ENCODE measurements around the gene SLCO2B1.

Gene SLCO2B1

GRCh38 chr11:75165721-75166120, 14.8 kb downstream of the SLCO2B1 start:
- TF ChIP-seq, protein P1, sequence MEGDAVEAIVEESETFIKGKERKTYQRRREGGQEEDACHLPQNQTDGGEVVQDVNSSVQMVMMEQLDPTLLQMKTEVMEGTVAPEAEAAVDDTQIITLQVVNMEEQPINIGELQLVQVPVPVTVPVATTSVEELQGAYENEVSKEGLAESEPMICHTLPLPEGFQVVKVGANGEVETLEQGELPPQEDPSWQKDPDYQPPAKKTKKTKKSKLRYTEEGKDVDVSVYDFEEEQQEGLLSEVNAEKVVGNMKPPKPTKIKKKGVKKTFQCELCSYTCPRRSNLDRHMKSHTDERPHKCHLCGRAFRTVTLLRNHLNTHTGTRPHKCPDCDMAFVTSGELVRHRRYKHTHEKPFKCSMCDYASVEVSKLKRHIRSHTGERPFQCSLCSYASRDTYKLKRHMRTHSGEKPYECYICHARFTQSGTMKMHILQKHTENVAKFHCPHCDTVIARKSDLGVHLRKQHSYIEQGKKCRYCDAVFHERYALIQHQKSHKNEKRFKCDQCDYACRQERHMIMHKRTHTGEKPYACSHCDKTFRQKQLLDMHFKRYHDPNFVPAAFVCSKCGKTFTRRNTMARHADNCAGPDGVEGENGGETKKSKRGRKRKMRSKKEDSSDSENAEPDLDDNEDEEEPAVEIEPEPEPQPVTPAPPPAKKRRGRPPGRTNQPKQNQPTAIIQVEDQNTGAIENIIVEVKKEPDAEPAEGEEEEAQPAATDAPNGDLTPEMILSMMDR (conservative IDR thresholded peaks at IDR 0.05): no peak

DNA sequence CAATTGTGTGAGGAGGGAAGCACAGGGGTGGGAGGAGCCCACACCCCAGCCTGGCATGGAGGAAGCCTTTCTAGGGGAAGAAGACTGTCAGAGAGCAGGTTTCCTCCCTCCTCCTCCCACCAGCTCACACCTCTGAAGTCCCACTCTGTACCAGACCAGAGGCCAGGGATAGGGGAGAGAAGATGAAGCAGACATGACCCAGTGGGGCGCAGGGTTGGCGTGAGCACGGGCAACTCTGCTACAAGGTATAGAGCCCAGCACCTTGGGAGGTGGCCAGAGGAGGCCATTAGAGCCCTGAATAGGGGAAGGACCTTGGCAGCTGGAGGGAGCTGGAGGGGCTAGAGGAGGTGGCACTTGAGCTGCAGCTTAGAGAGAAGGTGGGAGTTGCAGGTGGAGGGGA, 15.9 kb downstream of the SLCO2B1 start:
- no peak overlapping the region for H3K27ac ChIP-seq
- TF ChIP-seq, protein P1 (conservative IDR thresholded peaks at IDR 0.05): no peak

More at GRCh38 chr11:75165721-75166120, 14.8 kb downstream of the SLCO2B1 start:
- no peak overlapping the region for H3K27ac ChIP-seq

DNA sequence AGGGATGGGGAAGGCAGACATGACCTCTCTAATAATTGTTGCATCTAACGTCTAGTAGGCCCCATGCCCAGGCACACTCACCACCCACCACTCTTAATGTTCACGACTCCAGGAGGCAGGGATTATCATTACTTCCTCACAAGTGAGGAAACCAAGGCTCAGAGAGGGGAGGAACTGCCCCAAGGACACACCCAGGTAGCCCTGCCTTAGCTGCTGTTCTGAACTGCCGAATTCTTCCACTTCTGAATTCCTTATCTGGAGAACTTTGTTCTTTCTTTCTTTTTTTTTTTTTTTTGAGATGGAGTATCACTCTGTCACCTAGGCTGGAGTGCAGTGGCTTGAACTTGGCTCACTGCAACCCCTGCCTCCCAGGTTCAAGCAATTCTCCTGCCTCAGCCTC, 16.7 kb downstream of the SLCO2B1 start:
- H3K27ac ChIP-seq: no peak overlapping the region
- TF ChIP-seq, protein P1 (conservative IDR thresholded peaks at IDR 0.05): no peak

DNA sequence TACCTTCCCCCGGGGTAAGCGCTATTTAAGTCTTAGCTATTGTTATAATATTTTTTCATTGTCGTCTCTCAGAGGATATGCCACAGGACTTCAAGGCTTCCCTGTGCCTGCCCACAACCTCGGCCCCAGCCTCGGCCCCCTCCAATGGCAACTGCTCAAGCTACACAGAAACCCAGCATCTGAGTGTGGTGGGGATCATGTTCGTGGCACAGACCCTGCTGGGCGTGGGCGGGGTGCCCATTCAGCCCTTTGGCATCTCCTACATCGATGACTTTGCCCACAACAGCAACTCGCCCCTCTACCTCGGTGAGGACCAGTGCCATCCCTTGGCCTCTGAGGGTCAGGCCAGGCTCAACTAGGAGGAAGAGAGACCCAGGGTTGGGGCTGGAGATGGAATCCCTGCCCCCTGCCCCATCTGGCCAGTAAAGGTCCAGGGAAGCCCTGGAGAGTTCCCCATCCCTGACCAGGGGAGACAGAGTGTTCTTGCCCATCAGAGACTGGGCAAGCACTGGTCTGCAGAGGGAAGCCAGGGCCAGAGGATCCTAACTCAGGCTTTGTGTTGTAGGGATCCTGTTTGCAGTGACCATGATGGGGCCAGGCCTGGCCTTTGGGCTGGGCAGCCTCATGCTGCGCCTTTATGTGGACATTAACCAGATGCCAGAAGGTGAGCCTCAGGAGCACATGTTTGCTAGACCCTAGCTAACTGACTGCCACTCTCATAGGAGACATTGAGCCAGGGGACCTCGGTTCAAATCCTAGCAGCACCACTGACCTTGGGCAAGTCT, 18.4 kb downstream of the SLCO2B1 start:
- TF ChIP-seq, protein P1 (conservative IDR thresholded peaks at IDR 0.05): no peak
- no peak overlapping the region for H3K27ac ChIP-seq

DNA sequence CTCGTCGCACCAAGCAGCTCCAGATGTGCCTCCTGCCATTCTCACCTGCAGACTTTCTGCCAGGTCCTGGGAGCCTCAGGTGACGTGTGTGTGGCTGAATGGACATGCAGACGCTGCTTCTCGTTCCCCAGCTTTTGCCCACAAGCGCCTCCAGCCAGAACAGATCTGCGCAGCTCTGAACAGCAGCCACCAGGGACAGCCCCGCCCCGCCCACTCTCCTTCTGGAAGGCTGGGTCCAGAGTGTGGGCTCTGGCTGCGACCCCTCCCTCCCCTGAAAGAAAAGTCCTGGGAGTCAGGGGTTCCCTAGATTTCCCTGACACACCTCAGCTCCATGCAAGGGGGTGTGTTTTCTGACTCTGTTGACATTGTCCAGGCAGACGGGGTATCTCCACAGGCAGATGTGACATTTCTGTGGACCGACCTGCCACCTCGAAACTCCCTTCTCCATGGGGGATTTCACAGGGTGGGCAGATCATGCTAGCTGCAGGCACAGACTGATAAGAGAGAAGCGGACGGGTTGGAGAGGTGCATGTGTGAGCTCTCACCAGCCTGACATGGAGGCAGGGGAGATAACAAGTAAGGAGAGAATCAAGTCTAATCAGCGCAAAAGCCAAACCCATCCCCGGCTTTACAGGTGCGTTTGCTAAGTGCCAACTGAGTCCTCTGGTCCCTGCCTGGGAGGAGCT, 19.8 kb downstream of the SLCO2B1 start:
- H3K27ac ChIP-seq: no peak overlapping the region
- TF ChIP-seq, protein P1 (conservative IDR thresholded peaks at IDR 0.05): no peak

- TF ChIP-seq, protein P1 (conservative IDR thresholded peaks at IDR 0.05): no peak
- no peak overlapping the region for H3K27ac ChIP-seq
Measured at GRCh38 chr11:75173336-75173735, 22.4 kb downstream of the SLCO2B1 start.

DNA sequence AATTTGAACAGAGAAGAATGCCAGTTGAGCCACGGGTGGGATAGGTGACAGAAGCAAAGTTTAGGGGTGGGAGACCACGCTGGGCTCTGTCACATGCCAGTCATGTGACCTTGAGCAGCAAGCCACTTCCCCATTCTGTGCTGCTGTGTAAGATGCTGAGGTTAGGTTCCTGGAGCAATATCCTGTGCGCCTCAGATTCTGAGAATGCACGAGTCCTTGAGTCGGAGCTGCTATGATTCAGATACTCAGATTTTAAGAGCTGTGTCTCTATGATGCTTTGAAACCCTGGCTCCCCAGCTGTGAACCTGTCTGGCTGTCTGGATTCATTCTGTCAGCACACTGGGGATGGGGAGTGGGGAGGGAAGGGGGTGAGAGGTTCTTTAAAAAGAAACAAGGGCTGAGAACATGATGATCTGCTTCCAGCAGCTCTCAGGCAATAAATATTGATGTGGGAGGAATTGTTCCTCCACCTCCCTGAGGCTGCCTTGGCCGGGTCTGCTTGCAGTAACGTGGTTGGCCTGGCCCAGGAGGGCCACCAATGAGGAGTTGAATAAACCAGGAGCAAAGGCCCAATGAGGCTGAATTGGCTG, 24.0 kb downstream of the SLCO2B1 start:
- no peak overlapping the region for H3K27ac ChIP-seq
- TF ChIP-seq, protein P1 (conservative IDR thresholded peaks at IDR 0.05): no peak

Measured in VCaP (cell line).